ENCODE data around the gene MAF. TPM values are rescaled to one million over a fixed set of nuclear protein-coding genes. Genes with fewer than 3 reads are reported as not detected.

Gene MAF
- total and polyA plus RNA-seq, 2 of the 4 experiments (the other 2 are of a cell fraction) = under 0.01 to 0.02 TPM

GRCh38 chr16:79559532-79559931 is 41.0 kb downstream of the MAF start:
- no peak overlapping the region for H2BK20ac ChIP-seq (ENCODE audit: low read depth, low read length)
- no peak for DNase-seq
- no peak overlapping the region for H3K56ac ChIP-seq (ENCODE audit: extremely low read depth, insufficient read depth, low read length)
- no peak overlapping the region for H3K4ac ChIP-seq (ENCODE audit: low read depth, low read length)
- no peak overlapping the region for H2BK15ac ChIP-seq (ENCODE audit: low read depth, low read length)
- no peak overlapping the region for H2BK120ac ChIP-seq (ENCODE audit: low read depth, low read length)
- no peak for ATAC-seq (ENCODE audit: low read depth)
- no peak overlapping the region for H3K18ac ChIP-seq (ENCODE audit: low read depth, low read length)
- CTCF ChIA-PET = no interaction called here
- H3K9me3 ChIP-seq (ENCODE audit: control insufficient read depth, insufficient read depth, low read length) = peaks cover 7% of the 10 kb centered on the region; the same call in 1 of the 2 replicates
- H2AFZ ChIP-seq (replicated peaks; ENCODE audit: low read length, poor library complexity) = no peak overlapping the region
- no peak overlapping the region for H3K9ac ChIP-seq (ENCODE audit: low read depth, low read length)
- no peak overlapping the region for H2AK9ac ChIP-seq (replicated peaks; ENCODE audit: low read depth, low read length, poor library complexity)
- H3K27ac ChIP-seq (ENCODE audit: insufficient read depth, low read length) = no peak overlapping the region
- H3K14ac ChIP-seq (replicated peaks; ENCODE audit: low read depth, low read length) = no peak overlapping the region
- no peak overlapping the region for H3K23ac ChIP-seq (ENCODE audit: low read depth, low read length)
- H4K91ac ChIP-seq (ENCODE audit: insufficient read depth, low read depth, low read length) = no peak overlapping the region
- WGBS, 2 experiments (ENCODE audit: extremely low coverage in 2 of 2, insufficient read length in 1 of 2) = no CpG with 5 or more reads among the region's 1 CpG
- H4K20me1 ChIP-seq (ENCODE audit: insufficient read depth, low read length) = no peaks in the 10 kb centered on the region
- dilution Hi-C loops (cut with HindIII; ENCODE audit: low sequenced_read_pairs, unreplicated experiment) (no loop called here), intact Hi-C loops (cut with micrococcal nuclease) (no loop called here), in situ Hi-C loops (cut with MboI; ENCODE audit: low sequenced_read_pairs) (no loop called here)
- H3K79me1 ChIP-seq (ENCODE audit: low read depth in 1 of 2, low read length in 2 of 2) = no peaks in the 10 kb centered on the region
- H3K4me1 ChIP-seq (ENCODE audit: control insufficient read depth, insufficient read depth, low read length) = no peaks in the 10 kb centered on the region
- H3K36me3 ChIP-seq (ENCODE audit: control insufficient read depth, insufficient read depth, low read length) = no peaks in the 10 kb centered on the region
- BruUV-seq (replicated peaks) = no TSS peak
- no peak overlapping the region for H4K8ac ChIP-seq (ENCODE audit: low read depth in 2 of 2, low read length in 2 of 2)
- no peaks in the 10 kb centered on the region for H3K27me3 ChIP-seq (ENCODE audit: control insufficient read depth, insufficient read depth, low read length)
- TF ChIP-seq MAFK (IDR thresholded peaks at IDR 0.05; ENCODE audit: low read depth, low read length) (peak; percentile 92), POLR2A (IDR thresholded peaks at IDR 0.05; ENCODE audit: low read depth, low read length) (no peak)
- POLR2A ChIA-PET (ENCODE audit: unreplicated experiment) = no interaction called here
- no peak overlapping the region for H4K5ac ChIP-seq (ENCODE audit: low read depth, low read length)
- H2BK5ac ChIP-seq (ENCODE audit: low read depth, low read length, poor library complexity, severe bottlenecking) = no peak overlapping the region
- H3K4me3 ChIP-seq (ENCODE audit: insufficient read depth, low read depth, low read length) = no peak overlapping the region
- H3K9me1 ChIP-seq (ENCODE audit: insufficient read depth, low read length) = no peaks in the 10 kb centered on the region
- H3K4me2 ChIP-seq (ENCODE audit: low read depth, low read length) = no peak overlapping the region
- no peak overlapping the region for H2AK5ac ChIP-seq (ENCODE audit: low read depth, low read length)

Data from IMR-90 (cell line).